GM21515 (cell line): Measurements from ENCODE around the gene HSD3B7.
A peak's percentile ranks its signal among the peaks of the same experiment; 100 is the strongest.

Source experiments
- ATAC-seq: cut with Tn5 transposase; IDR thresholded peaks from one replicate; pipeline ENCODE4 v1.9.1; 2021; ENCODE audit not compliant: unreplicated experiment

HSD3B7 gene

GRCh38 chr16:30956601-30957455 is 28.2 kb upstream of the HSD3B7 start:
- peak; percentile 44 for ATAC-seq

GRCh38 chr16:30957456-30958174 is 27.4 kb upstream of the HSD3B7 start, which contains the start of gene SETD1A:
TSS of gene SETD1A (plus strand) at chr16:30957754. CDS start at chr16:30958732, 978 bp downstream.
- peak; percentile 59 for ATAC-seq

GRCh38 chr16:30958175-30959079 is 26.6 kb upstream of the HSD3B7 start:
- ATAC-seq = peak; percentile 20

- no peak for ATAC-seq
These were observed 23.6 kb upstream of the HSD3B7 start for GRCh38 chr16:30961384-30961783.

- no peak for ATAC-seq
These were observed 21.0 kb upstream of the HSD3B7 start for GRCh38 chr16:30963925-30964511.

GRCh38 chr16:30964574-30965226 is 20.3 kb upstream of the HSD3B7 start:
- ATAC-seq = no peak

- ATAC-seq = no peak
These were observed 19.6 kb upstream of the HSD3B7 start for GRCh38 chr16:30965436-30965835.

- no peak for ATAC-seq
These were observed 18.9 kb upstream of the HSD3B7 start for GRCh38 chr16:30966033-30966619.

- no peak for ATAC-seq
These were observed 17.2 kb upstream of the HSD3B7 start for GRCh38 chr16:30967795-30968194.

GRCh38 chr16:30969246-30969842 is 15.7 kb upstream of the HSD3B7 start:
- ATAC-seq = no peak

GRCh38 chr16:30971298-30971697 is 13.7 kb upstream of the HSD3B7 start:
- no peak for ATAC-seq

GRCh38 chr16:30972872-30973271 is 12.1 kb upstream of the HSD3B7 start:
- ATAC-seq = no peak

- no peak for ATAC-seq
These were observed 10.7 kb upstream of the HSD3B7 start for GRCh38 chr16:30974348-30974747.

GRCh38 chr16:30976486-30976885 is 8.5 kb upstream of the HSD3B7 start:
- no peak for ATAC-seq

GRCh38 chr16:30977502-30977901 is 7.5 kb upstream of the HSD3B7 start:
- no peak for ATAC-seq

GRCh38 chr16:30979170-30980022 is 5.6 kb upstream of the HSD3B7 start:
- no peak for ATAC-seq

GRCh38 chr16:30980023-30980371 is 5.0 kb upstream of the HSD3B7 start:
- no peak for ATAC-seq

- no peak for ATAC-seq
These were observed 4.6 kb upstream of the HSD3B7 start for GRCh38 chr16:30980434-30980833.

- ATAC-seq = no peak
These were observed 4.0 kb upstream of the HSD3B7 start for GRCh38 chr16:30980959-30981358.
